Liver (tissue), 3 donors: ENCODE measurements around the gene TSSC4.

ENCODE experiments used
- ATF3 ChIP-seq: IDR thresholded peaks from 2 replicates; pipeline ENCODE4 v1.6.1; 2016; ENCODE audit warnings: antibody characterized with exemption
- CTCF ChIP-seq: fragments of 150-350 bp; IDR thresholded peaks from 2 replicates; pipeline ENCODE4 v1.5.1; 2017; ENCODE audit warnings: improper control_type of control experiment, low read depth, low read length; ENCODE audit not compliant: missing input control
- FOXA1 ChIP-seq: IDR thresholded peaks from 2 replicates; pipeline ENCODE4 v1.6.1; 2016; ENCODE audit warnings: antibody characterized with exemption
- JUND ChIP-seq, 2 donors: IDR thresholded peaks; 2 replicates each; pipeline ENCODE4 v1.6.1; 2016; ENCODE audit warnings: antibody characterized with exemption in 2 of 2
- NR2F2 ChIP-seq: IDR thresholded peaks from 2 replicates; pipeline ENCODE4 v1.6.1; 2016; ENCODE audit warnings: antibody characterized with exemption
- REST ChIP-seq: IDR thresholded peaks from 2 replicates; pipeline ENCODE4 v1.6.1; 2016; ENCODE audit warnings: antibody characterized with exemption, mild to moderate bottlenecking
- SP1 ChIP-seq: IDR thresholded peaks from 2 replicates; pipeline ENCODE4 v1.6.1; 2018; ENCODE audit warnings: antibody characterized with exemption, mild to moderate bottlenecking
- YY1 ChIP-seq: IDR thresholded peaks from 2 replicates; pipeline ENCODE4 v1.6.1; 2016; ENCODE audit warnings: antibody characterized with exemption, mild to moderate bottlenecking
- donor health status: healthy.
- donor health status: healthy.

GRCh38 chr11:2409126-2409525 lies 8.6 kb downstream of the TSSC4 start:
- no peak for TF ChIP-seq FOXA1
- TF ChIP-seq CTCF: no peak
- no peak for TF ChIP-seq JUND (IDR thresholded peaks at IDR 0.05)
- no peak for TF ChIP-seq SP1
- no peak for TF ChIP-seq REST
- TF ChIP-seq YY1: no peak
- no peak for TF ChIP-seq ATF3
- no peak for TF ChIP-seq NR2F2
